ENCODE data around the gene PRKN.

DNA sequence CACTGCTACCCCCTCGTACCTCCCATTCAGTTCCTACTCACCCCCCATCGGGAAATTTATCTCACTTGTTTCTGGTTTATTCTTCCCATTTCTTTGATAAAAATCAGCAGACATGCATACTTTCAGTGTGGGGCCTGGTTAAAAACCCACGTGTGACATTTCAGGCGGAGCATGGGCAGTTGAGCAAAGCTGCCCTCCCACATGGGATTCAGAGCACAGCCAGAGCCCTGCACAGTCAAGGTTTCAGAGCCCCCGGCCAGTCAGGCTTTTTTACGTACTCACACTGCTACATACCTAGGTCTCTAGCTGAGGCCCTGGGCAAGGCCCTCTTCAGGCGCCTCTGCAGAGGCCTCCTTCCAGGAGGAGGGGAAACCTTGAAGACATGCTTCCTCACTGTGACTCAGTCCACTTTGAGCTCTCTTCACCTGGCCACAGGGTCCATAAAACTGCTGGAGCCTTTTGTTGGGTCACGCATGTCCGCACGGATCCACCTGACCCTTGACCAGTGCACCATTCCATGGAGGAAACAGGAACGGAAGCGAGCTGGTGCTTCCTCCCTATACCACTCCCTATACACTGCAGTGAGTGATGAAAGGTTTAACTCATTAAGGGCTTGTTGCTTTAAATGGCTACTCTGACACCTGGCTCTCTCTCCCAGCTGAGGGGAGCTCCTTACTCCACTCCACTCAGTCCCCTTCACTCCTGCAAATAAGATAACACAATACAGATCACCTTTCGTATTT lies 713.3 kb downstream of the PRKN start:
- TF ChIP-seq CTCF (IDR thresholded peaks at IDR 0.05; ENCODE audit: insufficient read depth, low read length) (no peak), SPI1 (IDR thresholded peaks at IDR 0.05; ENCODE audit: borderline replicate concordance, low read depth) (no peak), GABPA (IDR thresholded peaks at IDR 0.05; ENCODE audit: low read depth) (no peak)
